OCI-LY1 (cell line): ENCODE measurements around the gene RAP1GDS1.

Experiments
- CTCF ChIP-seq: fragments of 200-600 bp; sonication (generic), shearing (Covaris generic); IDR thresholded peaks from 2 replicates; pipeline ENCODE4 v1.5.1; 2017; ENCODE audit warnings: mild to moderate bottlenecking, antibody characterized with exemption, low read length, moderate library complexity, mixed read lengths
- EZH2 ChIP-seq: fragments of 200-600 bp; sonication (generic), shearing (Covaris generic); IDR thresholded peaks from 2 replicates; pipeline ENCODE4 v1.8.0; 2017; ENCODE audit warnings: borderline replicate concordance, mixed run types, mild to moderate bottlenecking, antibody characterized with exemption, low read length, moderate library complexity, mixed read lengths

- TF ChIP-seq CTCF (no peak), EZH2 (no peak)
These were observed 122.4 kb downstream of the RAP1GDS1 start for GRCh38 chr4:98383431-98384106.
